Esophagus squamous epithelium (tissue), 5 donors: ENCODE results near the gene VMP1. TPM values are rescaled to one million over a fixed set of nuclear protein-coding genes. Genes with fewer than 3 reads are reported as not detected.
"Not testable (repeated sequence)": the region's sequence is repeated elsewhere in the genome, so short reads cannot be mapped to it uniquely, and the experiment has no call there.

Experiments used
- DNase-seq: peaks from one replicate; lab custom pipeline; 2025; lab: John Stamatoyannopoulos, UW
- H3K27ac ChIP-seq, 4 donors: fragments of 200-600 bp; sonication (generic); one replicate each; pipeline ENCODE4 v1.5.1; 2016 to 2019; ENCODE audit warnings: mild to moderate bottlenecking in 1 of 4
- H3K27me3 ChIP-seq, 4 donors: fragments of 200-600 bp; sonication (generic); 1 replicate in 3 of 4; 2 replicates in 1 of 4; pipeline versions ENCODE4 v1.5.1 to v1.6.0; 2017 to 2021; ENCODE audit warnings: antibody characterized with exemption in 1 of 4
- H3K36me3 ChIP-seq, 3 donors: fragments of 200-600 bp; sonication (generic); one replicate each; pipeline ENCODE4 v1.5.1; 2016 to 2019
- H3K4me1 ChIP-seq, 3 donors: fragments of 200-600 bp; sonication (generic); one replicate each; pipeline ENCODE4 v1.5.1; 2017 to 2019
- H3K4me3 ChIP-seq, 4 donors: fragments of 200-600 bp; sonication (generic); 1 replicate in 3 of 4; 2 replicates in 1 of 4; pipeline ENCODE4 v1.5.1; 2016 to 2019; ENCODE audit warnings: mild to moderate bottlenecking in 2 of 4, moderate library complexity in 1 of 4
- H3K9me3 ChIP-seq, 3 donors: fragments of 200-600 bp; sonication (generic); one replicate each; pipeline ENCODE4 v1.5.1; 2016 to 2019
- POLR2A ChIP-seq, 4 donors: fragments of 450-650 bp; IDR thresholded peaks; one replicate each; pipeline ENCODE4 v1.6.1; 2017; ENCODE audit warnings: antibody characterized with exemption in 4 of 4, mild to moderate bottlenecking in 4 of 4, moderate library complexity in 3 of 4
- WGBS, 2 donors: methylation state at CpG; one replicate each; pipeline ENCODE4 v1.1.5; 2018; 5-methylcytosine and 5-hydroxymethylcytosine counted together
- intact Hi-C: fragments of 100-400 bp; cut with DNase I; formaldehyde crosslinking; loops from one replicate; pipeline ENCODE4 v1.15.0; 2022
- total RNA-seq, 4 donors: library from RNA; depleted of rRNA; stranded (reverse); fragments of >200 nt; gene quantifications; one replicate each; pipeline ENCODE4 v1.1.0, GENCODE V29; 2016
- TF ChIP-seq, protein P1 (sequence below), 6 experiments: fragments of 450-650 bp in 4 of 6; fragments of 200-600 bp in 2 of 6; sonication (generic) in 2 of 6; IDR thresholded peaks; one replicate each; pipeline ENCODE4 v1.5.1; 2016 to 2019; ENCODE audit warnings: antibody characterized with exemption in 6 of 6, mild to moderate bottlenecking in 4 of 6, moderate library complexity in 4 of 6
- donor health status: DM: yes; HTN: yes; CAD: no.

VMP1 gene
- total RNA-seq, 4 donors from 2014 or later = 132 to 363 (median 141) TPM

DNA sequence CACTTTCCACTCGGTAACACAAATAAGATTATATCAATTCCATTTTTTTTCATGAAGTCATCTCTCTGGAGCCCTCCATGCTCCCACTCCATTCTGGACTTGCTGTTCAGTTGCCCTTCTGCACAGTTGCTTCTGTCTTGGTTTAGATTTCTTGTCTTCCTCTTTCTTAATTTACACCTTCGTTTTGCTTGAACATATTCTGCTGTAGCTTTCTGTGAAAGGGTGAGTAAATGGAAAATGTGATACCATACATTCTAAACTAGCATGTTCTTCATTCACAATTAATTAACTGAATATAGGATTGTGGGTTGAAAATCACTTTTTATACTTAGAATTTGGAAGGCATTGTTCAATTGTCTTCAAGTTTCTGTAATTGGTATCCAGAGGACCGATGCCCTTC is 69.6 kb downstream of the VMP1 start:
- H3K4me1 ChIP-seq = no peaks in the 10 kb centered on the region
- H3K27me3 ChIP-seq = no peaks in the 10 kb centered on the region
- peaks cover 0 to 59% (median 12%) of the 10 kb centered on the region in 3 donors for H3K36me3 ChIP-seq
- H3K4me3 ChIP-seq = no peak overlapping the region
- no peak for DNase-seq
- WGBS, 2 donors = 89 to 92% methylated on average over 3 of the region's 3 CpGs
- no peak for TF ChIP-seq POLR2A (IDR thresholded peaks at IDR 0.05)
- TF ChIP-seq, protein P1, sequence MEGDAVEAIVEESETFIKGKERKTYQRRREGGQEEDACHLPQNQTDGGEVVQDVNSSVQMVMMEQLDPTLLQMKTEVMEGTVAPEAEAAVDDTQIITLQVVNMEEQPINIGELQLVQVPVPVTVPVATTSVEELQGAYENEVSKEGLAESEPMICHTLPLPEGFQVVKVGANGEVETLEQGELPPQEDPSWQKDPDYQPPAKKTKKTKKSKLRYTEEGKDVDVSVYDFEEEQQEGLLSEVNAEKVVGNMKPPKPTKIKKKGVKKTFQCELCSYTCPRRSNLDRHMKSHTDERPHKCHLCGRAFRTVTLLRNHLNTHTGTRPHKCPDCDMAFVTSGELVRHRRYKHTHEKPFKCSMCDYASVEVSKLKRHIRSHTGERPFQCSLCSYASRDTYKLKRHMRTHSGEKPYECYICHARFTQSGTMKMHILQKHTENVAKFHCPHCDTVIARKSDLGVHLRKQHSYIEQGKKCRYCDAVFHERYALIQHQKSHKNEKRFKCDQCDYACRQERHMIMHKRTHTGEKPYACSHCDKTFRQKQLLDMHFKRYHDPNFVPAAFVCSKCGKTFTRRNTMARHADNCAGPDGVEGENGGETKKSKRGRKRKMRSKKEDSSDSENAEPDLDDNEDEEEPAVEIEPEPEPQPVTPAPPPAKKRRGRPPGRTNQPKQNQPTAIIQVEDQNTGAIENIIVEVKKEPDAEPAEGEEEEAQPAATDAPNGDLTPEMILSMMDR (IDR thresholded peaks at IDR 0.05) = no peak
- intact Hi-C loops = no loop called here
- H3K9me3 ChIP-seq = no peaks in the 10 kb centered on the region
- no peak overlapping the region for H3K27ac ChIP-seq

DNA sequence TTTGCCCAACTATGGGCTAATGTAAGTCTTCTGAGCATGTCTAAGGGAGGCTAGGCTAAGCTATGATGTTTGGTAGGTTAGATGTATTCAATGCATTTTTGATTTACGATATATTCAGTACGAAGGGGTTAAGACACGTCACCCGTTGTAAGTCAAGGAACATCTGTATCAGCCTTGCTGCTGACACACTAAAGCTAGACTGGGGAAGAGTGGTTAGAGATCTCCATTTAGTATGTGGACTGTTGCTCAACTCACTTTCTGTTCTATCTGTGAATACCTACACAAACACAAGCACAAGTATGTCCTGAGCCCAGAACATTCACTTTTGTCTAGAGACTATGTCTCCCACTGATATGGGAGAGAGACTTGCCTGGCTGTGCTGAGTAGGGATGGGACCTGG is 71.5 kb downstream of the VMP1 start:
- no peak for TF ChIP-seq POLR2A (IDR thresholded peaks at IDR 0.05)
- TF ChIP-seq, protein P1 (IDR thresholded peaks at IDR 0.05) = no peak
- H3K36me3 ChIP-seq = peaks cover 0 to 55% (median 12%) of the 10 kb centered on the region in 3 donors
- DNase-seq = no peak
- H3K4me1 ChIP-seq = peaks cover 6 to 18% (median 11%) of the 10 kb centered on the region in 3 donors
- no peaks in the 10 kb centered on the region for H3K27me3 ChIP-seq
- no peaks in the 10 kb centered on the region for H3K9me3 ChIP-seq
- no peak overlapping the region for H3K4me3 ChIP-seq
- intact Hi-C loops = no loop called here
- WGBS, 2 donors = 93% methylated on average over 4 of the region's 4 CpGs
- H3K27ac ChIP-seq = peak overlapping the region in 1 of 4 donors; percentile 8

DNA sequence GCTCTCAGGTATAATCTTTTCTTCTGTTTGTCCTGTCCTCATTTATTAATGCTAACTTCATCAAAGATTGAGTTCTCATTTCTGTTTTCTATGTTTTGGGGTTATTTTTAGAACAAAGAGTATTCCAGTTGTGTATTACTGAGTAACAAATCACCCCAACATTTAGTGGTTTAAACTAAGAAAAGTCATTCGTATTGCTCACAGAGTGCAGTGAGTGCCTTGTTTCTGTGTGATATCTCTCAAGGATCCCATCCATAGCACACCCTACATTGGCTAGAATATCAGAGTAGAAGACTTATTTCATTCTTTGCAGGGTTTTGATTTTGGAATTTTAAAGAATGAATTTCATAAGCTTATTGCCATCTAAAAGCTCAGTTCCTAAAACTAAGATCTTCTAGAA is 72.1 kb downstream of the VMP1 start:
- H3K27ac ChIP-seq = peak overlapping the region in 2 of 4 donors; percentile 8 to 11
- intact Hi-C loops = no loop called here
- H3K27me3 ChIP-seq = no peaks in the 10 kb centered on the region
- TF ChIP-seq, protein P1 (IDR thresholded peaks at IDR 0.05) = no peak
- TF ChIP-seq POLR2A (IDR thresholded peaks at IDR 0.05) = no peak
- no peaks in the 10 kb centered on the region for H3K9me3 ChIP-seq
- H3K36me3 ChIP-seq = peaks cover 0 to 50% (median 12%) of the 10 kb centered on the region in 3 donors
- peaks cover 11 to 23% (median 16%) of the 10 kb centered on the region in 3 donors for H3K4me1 ChIP-seq
- no peak overlapping the region for H3K4me3 ChIP-seq
- 81 to 89% methylated on average over 1 of the region's 1 CpG for WGBS, 2 donors
- no peak for DNase-seq

DNA sequence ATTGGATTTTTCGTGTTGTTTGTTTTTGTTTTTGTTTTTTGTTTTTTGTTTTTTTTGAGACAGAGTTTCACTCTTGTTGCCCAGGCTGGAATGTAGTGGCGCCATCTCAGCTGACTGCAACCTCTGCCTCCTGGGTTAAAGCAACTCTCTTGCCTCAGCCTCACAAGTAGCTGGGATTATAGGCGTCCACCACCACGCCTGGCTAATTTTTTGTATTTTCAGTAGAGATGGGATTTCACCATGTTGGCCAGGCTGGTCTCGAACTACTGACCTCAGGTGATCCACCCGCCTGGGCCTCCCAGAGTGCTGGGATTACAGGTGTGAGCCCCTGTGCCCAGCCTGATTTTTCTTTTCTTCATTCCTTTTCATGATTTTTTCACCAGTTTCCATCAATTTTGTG is 73.1 kb downstream of the VMP1 start:
- H3K27ac ChIP-seq, DNase-seq, H3K27me3 ChIP-seq, H3K4me3 ChIP-seq, intact Hi-C loops, H3K9me3 ChIP-seq: not testable (repeated sequence)
- Histone ChIP-seq H3K36me3 (peaks cover 0 to 39% (median 12%) of the 10 kb centered on the region in 3 donors), H3K4me1 (peaks cover 18 to 33% (median 21%) of the 10 kb centered on the region in 3 donors)
- 93 to 94% methylated on average over 6 of the region's 6 CpGs for WGBS, 2 donors

DNA sequence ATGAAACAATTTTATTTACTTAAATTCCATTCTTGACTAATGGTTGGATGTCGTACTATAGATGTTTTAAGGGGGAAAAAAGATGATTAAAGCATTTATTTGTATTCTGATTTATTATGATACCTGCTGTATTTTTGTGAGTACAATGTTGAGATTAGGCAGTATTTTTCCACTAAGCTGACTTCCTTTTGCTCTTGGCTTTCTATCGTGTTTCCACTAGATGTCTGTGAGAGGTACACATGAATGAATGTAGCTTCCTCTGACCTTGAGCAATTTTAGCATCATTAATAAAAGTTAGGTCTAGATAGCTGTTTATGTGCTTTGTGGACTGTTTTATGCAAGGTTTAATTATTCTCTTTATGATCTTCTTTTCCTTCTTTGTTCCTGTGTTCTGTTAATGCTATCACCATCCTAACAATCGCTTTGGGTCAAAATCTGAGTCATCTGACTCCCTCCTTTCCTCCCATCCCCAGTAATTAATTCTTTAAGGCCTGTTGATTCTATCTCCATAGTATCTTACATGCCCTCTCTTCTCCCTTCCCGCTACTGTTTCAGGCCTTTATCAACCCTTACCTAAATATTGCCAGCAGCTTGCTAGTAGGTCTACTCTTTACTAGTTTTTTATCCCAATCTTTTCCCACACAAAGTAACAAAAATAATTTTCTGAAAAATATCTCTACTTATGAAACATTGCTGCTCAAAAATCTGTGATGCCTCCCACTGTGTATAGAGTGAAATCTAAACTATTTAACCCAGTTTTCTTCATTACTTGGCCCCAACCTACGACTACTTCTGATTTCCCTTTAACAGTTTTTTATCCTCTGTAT is 76.0 kb downstream of the VMP1 start:
- H3K4me3 ChIP-seq = peak overlapping the region in 3 of 4 donors; percentile 10 to 38 (median 18)
- WGBS, 2 donors = 15 to 22% methylated on average over 5 of the region's 5 CpGs
- no peak for DNase-seq
- H3K36me3 ChIP-seq = peaks cover 0 to 11% (median 0%) of the 10 kb centered on the region in 3 donors
- no peaks in the 10 kb centered on the region for H3K27me3 ChIP-seq
- intact Hi-C loops = no loop called here
- peak overlapping the region; percentile 82 to 95 (median 91) for H3K27ac ChIP-seq
- H3K4me1 ChIP-seq = peaks cover 31 to 62% (median 40%) of the 10 kb centered on the region in 3 donors
- no peaks in the 10 kb centered on the region for H3K9me3 ChIP-seq
- no peak for TF ChIP-seq POLR2A (IDR thresholded peaks at IDR 0.05)
- TF ChIP-seq, protein P1 (IDR thresholded peaks at IDR 0.05) = no peak
